Gastroesophageal sphincter (tissue), 2 donors: ENCODE results near the gene DCAF11.

Source experiments
- EP300 ChIP-seq: sonication (generic); formaldehyde crosslinking; IDR thresholded peaks from one replicate; pipeline ENCODE4 v1.6.1; 2017; ENCODE audit warnings: antibody characterized with exemption, mild to moderate bottlenecking
- POLR2A ChIP-seq, 2 donors: fragments of 450-650 bp; IDR thresholded peaks; one replicate each; pipeline ENCODE4 v1.6.1; 2017; ENCODE audit warnings: antibody characterized with exemption in 2 of 2, mild to moderate bottlenecking in 2 of 2, moderate library complexity in 1 of 2

DNA sequence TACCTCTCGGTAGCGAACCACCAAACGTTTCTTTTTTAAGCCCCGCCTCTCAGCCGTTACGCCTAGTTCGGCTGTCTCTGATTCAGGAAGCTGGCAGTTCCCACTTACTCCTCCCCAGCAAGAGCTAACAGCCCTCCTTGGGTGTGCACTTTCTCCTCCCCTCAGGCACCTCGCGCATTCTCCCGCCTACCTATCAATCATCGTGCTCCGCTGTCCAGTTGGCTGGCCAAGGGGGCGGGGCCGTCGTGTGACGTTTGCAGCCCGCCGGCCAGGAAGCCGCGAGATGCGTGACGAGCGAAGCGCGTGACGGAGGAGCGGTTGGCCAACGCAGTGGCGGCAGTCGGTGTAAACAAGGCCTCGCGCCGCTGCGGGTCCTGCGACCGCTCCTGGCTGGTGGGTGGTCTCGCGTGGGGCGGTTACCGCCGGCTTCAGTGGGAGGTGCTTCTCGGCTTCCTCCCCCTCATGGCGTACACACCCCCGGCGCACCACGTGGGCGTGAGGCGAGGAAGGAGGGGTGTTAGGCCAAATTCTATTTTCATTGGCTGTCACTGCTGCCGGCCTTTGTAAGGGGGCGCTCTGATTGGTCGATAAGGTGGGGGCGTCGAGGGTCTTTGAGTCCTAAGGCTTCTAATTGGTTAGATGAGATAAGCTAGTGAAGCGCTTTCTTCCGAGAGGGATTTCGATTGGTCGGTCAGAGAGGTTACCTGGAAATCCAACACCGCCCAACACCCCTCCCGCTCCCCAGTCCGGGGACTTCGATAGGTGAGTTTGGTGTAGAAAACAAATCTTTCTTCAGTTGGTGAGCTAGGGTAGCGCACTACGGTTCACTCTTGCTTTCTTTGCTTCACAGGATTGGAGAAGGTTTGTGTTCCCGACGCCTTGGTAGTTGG is at the start of gene DCAF11, which contains the start of gene NRL:
- TF ChIP-seq POLR2A (IDR thresholded peaks at IDR 0.05) (peak in 1 of 2 donors; percentile 13), EP300 (peak; percentile 24)
